Panc1 (cell line): ENCODE data around the gene TSPAN14. TPM values are rescaled to one million over a fixed set of nuclear protein-coding genes. Genes with fewer than 3 reads are reported as not detected.

ENCODE experiments used
- ATAC-seq: fragments of 200-7000 bp; cut with Tn5 transposase; 2 replicates; pipeline ENCODE4 v1.9.1; 2020; ENCODE audit warnings: mild to moderate bottlenecking, moderate library complexity
- Bru-seq: library from RNA; stranded (reverse); fragments of 400-500 nt; gene quantifications from one replicate; lab custom pipeline; 2021; lab: Mats Ljungman, UMichigan
- BruChase-seq, 2 experiments: library from RNA; stranded (reverse); fragments of 400-500 nt; gene quantifications; one replicate each; lab custom pipeline; 2021; lab: Mats Ljungman, UMichigan
- BruUV-seq: library from RNA; stranded (reverse); fragments of 400-500 nt; replicated peaks from 2 replicates; lab custom pipeline; 2021; lab: Mats Ljungman, UMichigan
- CTCF ChIA-PET: fragments of 300-600 bp; sonication (Branson Sonifier 250); formaldehyde crosslinking; loops from one replicate; lab custom pipeline; 2022; ENCODE audit warnings: antibody characterized with exemption; lab: Charles Lee
- POLR2A ChIA-PET: fragments of 300-600 bp; sonication (Branson Sonifier 250); formaldehyde crosslinking; loops from one replicate; lab custom pipeline; 2022; ENCODE audit warnings: antibody characterized with exemption; lab: Charles Lee
- DNase-seq: peaks from one replicate; pipeline ENCODE4 v3.0.0-alpha.2; 2010; ENCODE audit warnings: low read depth, low spot score
- H3K27ac ChIP-seq: 2 replicates; pipeline ENCODE4 v1.5.1; 2011; ENCODE audit warnings: mild to moderate bottlenecking, low read length, inconsistent platforms
- H3K27me3 ChIP-seq: fragments of 200-500 bp; sonication (Bioruptor generic); 2 replicates; pipeline ENCODE4 v1.6.0; 2014; ENCODE audit warnings: low read length, inconsistent platforms; ENCODE audit not compliant: control insufficient read depth, insufficient read depth
- H3K36me3 ChIP-seq: fragments of 200-500 bp; sonication (Bioruptor generic); 2 replicates; pipeline ENCODE4 v1.5.1; 2014; ENCODE audit warnings: inconsistent platforms, mild to moderate bottlenecking, low read length, moderate library complexity; ENCODE audit not compliant: control insufficient read depth, insufficient read depth
- H3K4me1 ChIP-seq: 2 replicates; pipeline ENCODE4 v1.5.1; 2011; ENCODE audit warnings: inconsistent platforms, mild to moderate bottlenecking, low read length, moderate library complexity; ENCODE audit not compliant: control insufficient read depth, insufficient read depth
- H3K4me3 ChIP-seq, 2 experiments: 2 replicates each; pipeline ENCODE4 v1.5.1; 2011 to 2012; ENCODE audit warnings: low read depth in 2 of 2, low read length in 2 of 2, mild to moderate bottlenecking in 2 of 2, inconsistent platforms in 1 of 2, moderate library complexity in 1 of 2
- H3K9me3 ChIP-seq: fragments of 200-500 bp; sonication (Bioruptor generic); 2 replicates; pipeline ENCODE4 v1.5.1; 2014; ENCODE audit warnings: low read depth, mild to moderate bottlenecking, inconsistent platforms, low read length, moderate library complexity; ENCODE audit not compliant: control insufficient read depth, insufficient read depth
- POLR2AphosphoS5 ChIP-seq: IDR thresholded peaks from 2 replicates; pipeline ENCODE4 v1.6.1; 2012; ENCODE audit warnings: mild to moderate bottlenecking, low read depth, low read length, moderate library complexity
- SIN3A ChIP-seq: IDR thresholded peaks from 2 replicates; pipeline ENCODE4 v1.6.1; 2012; ENCODE audit warnings: low read depth, mild to moderate bottlenecking, low read length, moderate library complexity, borderline replicate concordance; ENCODE audit not compliant: insufficient read depth
- TCF7L2 ChIP-seq: IDR thresholded peaks from 2 replicates; pipeline ENCODE4 v1.6.1; 2011; ENCODE audit warnings: mild to moderate bottlenecking, low read depth, low read length, inconsistent platforms
- in situ Hi-C: cut with HindIII; loops from 2 replicates; pipeline ENCODE4 v1.10.0; 2016; ENCODE audit warnings: low sequenced_read_pairs, low pct_unique_long_range_greater_than_20kb
- intact Hi-C: fragments of 100-400 bp; cut with micrococcal nuclease; formaldehyde crosslinking; loops from one replicate; pipeline ENCODE4 v1.10.0; 2022; ENCODE audit not compliant: unreplicated experiment
- long read RNA-seq: library from polyadenylated mRNA; unstranded; transcript quantifications from one replicate; pipeline ENCODE4 v2.0.0, GENCODE V29; 2021; ENCODE audit not compliant: unreplicated experiment
- polyA plus RNA-seq: library from polyadenylated mRNA; unstranded; fragments of >200 nt; gene quantifications from one replicate; pipeline ENCODE4 v1.2.1, GENCODE V29; 2012; ENCODE audit warnings: missing spikeins; ENCODE audit not compliant: insufficient read length
- total RNA-seq: library from RNA; stranded (reverse); gene quantifications from one replicate; pipeline ENCODE4 v1.2.1, GENCODE V29; 2021; ENCODE audit not compliant: unreplicated experiment
- TF ChIP-seq, protein P1 (sequence below), 2 experiments: IDR thresholded peaks; 2 replicates each; pipeline ENCODE4 v1.6.1; 2011 to 2012; ENCODE audit warnings: low read depth in 2 of 2, control low read depth in 1 of 2, low read length in 1 of 2, mild to moderate bottlenecking in 1 of 2, moderate library complexity in 1 of 2; ENCODE audit not compliant: insufficient read depth in 1 of 2
- TF ChIP-seq, protein P2 (sequence below): fragments of 450-650 bp; IDR thresholded peaks from 2 replicates; pipeline ENCODE4 v1.5.1; 2017; ENCODE audit warnings: mild to moderate bottlenecking

Gene TSPAN14
- total RNA-seq (39.0 TPM), Bru-seq, nascent RNA (percentile 70 among the genes with signal in this experiment), BruChase-seq, experiment 1, labeled RNA remaining after a 2-hour chase (percentile 73 among the genes with signal in this experiment), BruChase-seq, experiment 2, labeled RNA remaining after a 6-hour chase (percentile 77 among the genes with signal in this experiment)
- 48.4 TPM for polyA plus RNA-seq
- long read RNA-seq, full-length matches to known transcripts, result 6 of 38 reads
- long read RNA-seq, partial matches to known transcripts, result 2 of 38 reads
- long read RNA-seq, other reads (novel, unspliced or antisense), result 30 of 38 reads

DNA sequence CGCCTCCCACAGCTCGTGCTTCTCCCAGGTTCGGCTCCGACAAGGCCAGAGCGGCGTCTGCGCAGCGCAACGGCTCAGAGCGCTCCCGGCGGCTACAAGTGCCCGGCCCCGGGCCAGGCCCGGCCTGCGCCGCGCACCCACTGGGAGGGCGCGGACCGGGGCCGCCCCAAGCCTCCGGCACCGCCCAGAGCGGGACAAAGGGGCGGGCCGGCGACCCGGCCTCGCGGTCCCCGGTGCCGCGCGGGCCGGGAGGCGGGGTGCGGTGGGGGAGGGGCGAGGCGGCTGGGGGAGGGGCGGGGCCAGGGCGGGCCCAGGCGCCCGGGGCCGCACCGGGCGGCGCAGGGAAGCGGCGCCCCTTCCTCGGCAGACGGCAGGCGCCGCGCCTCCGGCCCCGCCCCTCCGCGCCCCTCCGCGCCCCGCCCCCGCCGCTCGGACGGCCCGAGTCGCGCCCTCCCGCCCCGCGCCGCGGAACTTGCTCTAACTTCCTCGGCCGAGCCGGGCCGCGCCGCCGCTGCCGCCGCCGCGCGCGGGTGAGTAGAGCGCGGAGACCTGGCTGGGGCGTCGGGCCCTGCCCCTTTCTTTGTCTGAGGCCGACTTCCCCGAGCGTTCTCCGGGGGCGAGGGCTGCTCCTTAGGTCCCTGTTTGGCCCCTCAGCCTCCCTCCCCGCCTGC, at the start of gene TSPAN14:
TSS of gene TSPAN14 (plus strand) at position 469 of the 671 bp plus-strand sequence. CDS start 34,924 bp downstream, outside the sequence.
- in situ Hi-C loops (no loop called here), intact Hi-C loops (no loop called here)
- ATAC-seq (peak; percentile 91), DNase-seq (no peak)
- ChIA-PET POLR2A (no interaction called here), CTCF (interaction anchor here (0.6 to 1.6 kb wide), 4 partner anchors 9 to 62 kb away, joined by 3 to 6 read pairs (median 4); no protein-coding TSS in a partner anchor)
- no TSS peak for BruUV-seq
- Histone ChIP-seq H3K27me3 (no peaks in the 10 kb centered on the region), H3K36me3 (no peaks in the 10 kb centered on the region), H3K4me3 (peak within 1 kb of the TSS; percentile 81 to 87), H3K27ac (peak within 1 kb of the TSS; percentile 93), H3K9me3 (no peaks in the 10 kb centered on the region), H3K4me1 (peaks cover 28% of the 10 kb centered on the region)
- TF ChIP-seq TCF7L2 (no peak), POLR2AphosphoS5 (peak; percentile 51)
- TF ChIP-seq, protein P1, sequence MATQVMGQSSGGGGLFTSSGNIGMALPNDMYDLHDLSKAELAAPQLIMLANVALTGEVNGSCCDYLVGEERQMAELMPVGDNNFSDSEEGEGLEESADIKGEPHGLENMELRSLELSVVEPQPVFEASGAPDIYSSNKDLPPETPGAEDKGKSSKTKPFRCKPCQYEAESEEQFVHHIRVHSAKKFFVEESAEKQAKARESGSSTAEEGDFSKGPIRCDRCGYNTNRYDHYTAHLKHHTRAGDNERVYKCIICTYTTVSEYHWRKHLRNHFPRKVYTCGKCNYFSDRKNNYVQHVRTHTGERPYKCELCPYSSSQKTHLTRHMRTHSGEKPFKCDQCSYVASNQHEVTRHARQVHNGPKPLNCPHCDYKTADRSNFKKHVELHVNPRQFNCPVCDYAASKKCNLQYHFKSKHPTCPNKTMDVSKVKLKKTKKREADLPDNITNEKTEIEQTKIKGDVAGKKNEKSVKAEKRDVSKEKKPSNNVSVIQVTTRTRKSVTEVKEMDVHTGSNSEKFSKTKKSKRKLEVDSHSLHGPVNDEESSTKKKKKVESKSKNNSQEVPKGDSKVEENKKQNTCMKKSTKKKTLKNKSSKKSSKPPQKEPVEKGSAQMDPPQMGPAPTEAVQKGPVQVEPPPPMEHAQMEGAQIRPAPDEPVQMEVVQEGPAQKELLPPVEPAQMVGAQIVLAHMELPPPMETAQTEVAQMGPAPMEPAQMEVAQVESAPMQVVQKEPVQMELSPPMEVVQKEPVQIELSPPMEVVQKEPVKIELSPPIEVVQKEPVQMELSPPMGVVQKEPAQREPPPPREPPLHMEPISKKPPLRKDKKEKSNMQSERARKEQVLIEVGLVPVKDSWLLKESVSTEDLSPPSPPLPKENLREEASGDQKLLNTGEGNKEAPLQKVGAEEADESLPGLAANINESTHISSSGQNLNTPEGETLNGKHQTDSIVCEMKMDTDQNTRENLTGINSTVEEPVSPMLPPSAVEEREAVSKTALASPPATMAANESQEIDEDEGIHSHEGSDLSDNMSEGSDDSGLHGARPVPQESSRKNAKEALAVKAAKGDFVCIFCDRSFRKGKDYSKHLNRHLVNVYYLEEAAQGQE (IDR thresholded peaks at IDR 0.05; ENCODE audit: insufficient read depth in 1 of 2, low read depth in 2 of 2, low read length in 1 of 2), result 0 out of 4 replicates have a peak, but pooled peaks of 1 of the 2 experiments have one; percentile 36

- no peak overlapping the region for H3K4me3 ChIP-seq
- POLR2A ChIA-PET, result no interaction called here
- CTCF ChIA-PET, result no interaction called here
- H3K27me3 ChIP-seq, result no peaks in the 10 kb centered on the region
- H3K36me3 ChIP-seq, result no peaks in the 10 kb centered on the region
- TF ChIP-seq, protein P2, sequence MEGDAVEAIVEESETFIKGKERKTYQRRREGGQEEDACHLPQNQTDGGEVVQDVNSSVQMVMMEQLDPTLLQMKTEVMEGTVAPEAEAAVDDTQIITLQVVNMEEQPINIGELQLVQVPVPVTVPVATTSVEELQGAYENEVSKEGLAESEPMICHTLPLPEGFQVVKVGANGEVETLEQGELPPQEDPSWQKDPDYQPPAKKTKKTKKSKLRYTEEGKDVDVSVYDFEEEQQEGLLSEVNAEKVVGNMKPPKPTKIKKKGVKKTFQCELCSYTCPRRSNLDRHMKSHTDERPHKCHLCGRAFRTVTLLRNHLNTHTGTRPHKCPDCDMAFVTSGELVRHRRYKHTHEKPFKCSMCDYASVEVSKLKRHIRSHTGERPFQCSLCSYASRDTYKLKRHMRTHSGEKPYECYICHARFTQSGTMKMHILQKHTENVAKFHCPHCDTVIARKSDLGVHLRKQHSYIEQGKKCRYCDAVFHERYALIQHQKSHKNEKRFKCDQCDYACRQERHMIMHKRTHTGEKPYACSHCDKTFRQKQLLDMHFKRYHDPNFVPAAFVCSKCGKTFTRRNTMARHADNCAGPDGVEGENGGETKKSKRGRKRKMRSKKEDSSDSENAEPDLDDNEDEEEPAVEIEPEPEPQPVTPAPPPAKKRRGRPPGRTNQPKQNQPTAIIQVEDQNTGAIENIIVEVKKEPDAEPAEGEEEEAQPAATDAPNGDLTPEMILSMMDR, result no peak
- TF ChIP-seq, protein P1 (IDR thresholded peaks at IDR 0.05; ENCODE audit: insufficient read depth in 1 of 2, low read depth in 2 of 2, low read length in 1 of 2), result no peak
- TF ChIP-seq TCF7L2 (no peak), POLR2AphosphoS5 (no peak), SIN3A (no peak)
- DNase-seq (no peak), ATAC-seq (no peak)
- BruUV-seq, result no TSS peak
- intact Hi-C loops, result no loop called here
- H3K4me1 ChIP-seq, result peaks cover 10% of the 10 kb centered on the region; the same call in 1 of the 2 replicates
- H3K9me3 ChIP-seq, result no peaks in the 10 kb centered on the region
- no peak overlapping the region for H3K27ac ChIP-seq
- in situ Hi-C loops, result no loop called here
Measured at GRCh38 chr10:80405035-80405434, 49.1 kb upstream of the TSPAN14 start.
